RWPE2 (cell line): ENCODE data around the gene KCND1.

Experiments
- ATAC-seq: fragments of 200-7000 bp; cut with Tn5 transposase; 3 replicates; pipeline ENCODE4 v1.9.1; 2021; ENCODE audit warnings: low read depth
- DNase-seq: peaks from one replicate; pipeline ENCODE4 v3.0.0-alpha.2; 2020; ENCODE audit warnings: low spot score
- H3K27ac ChIP-seq: fragments of 450-650 bp; 2 replicates; pipeline ENCODE4 v1.5.1; 2017; ENCODE audit warnings: mild to moderate bottlenecking; ENCODE audit not compliant: poor library complexity, severe bottlenecking
- H3K27me3 ChIP-seq: fragments of 250-450 bp; sonication (Bioruptor Pico); 2 replicates; pipeline ENCODE4 v1.5.1; 2021; ENCODE audit warnings: mild to moderate bottlenecking, moderate library complexity; ENCODE audit not compliant: insufficient read depth, poor library complexity, severe bottlenecking
- H3K36me3 ChIP-seq: fragments of 250-450 bp; sonication (Bioruptor Pico); 2 replicates; pipeline ENCODE4 v1.5.1; 2020; ENCODE audit warnings: low read depth, mild to moderate bottlenecking, moderate library complexity
- H3K4me1 ChIP-seq: fragments of 250-450 bp; sonication (Bioruptor Pico); 2 replicates; pipeline ENCODE4 v1.5.1; 2021; ENCODE audit warnings: mild to moderate bottlenecking, moderate library complexity; ENCODE audit not compliant: insufficient read depth, poor library complexity, severe bottlenecking
- H3K4me3 ChIP-seq: fragments of 250-450 bp; sonication (Bioruptor Pico); 2 replicates; pipeline ENCODE4 v1.5.1; 2021; ENCODE audit warnings: mild to moderate bottlenecking, moderate library complexity; ENCODE audit not compliant: severe bottlenecking
- H3K9me3 ChIP-seq: fragments of 250-450 bp; sonication (Bioruptor Pico); 2 replicates; pipeline ENCODE4 v1.5.1; 2021; ENCODE audit warnings: mild to moderate bottlenecking, moderate library complexity; ENCODE audit not compliant: severe bottlenecking
- CTCF ChIP-seq: fragments of 450-650 bp; IDR thresholded peaks from one replicate; pipeline ENCODE4 v1.5.1; 2017; ENCODE audit warnings: mild to moderate bottlenecking, moderate library complexity; ENCODE audit not compliant: poor library complexity, severe bottlenecking

Gene KCND1

DNA sequence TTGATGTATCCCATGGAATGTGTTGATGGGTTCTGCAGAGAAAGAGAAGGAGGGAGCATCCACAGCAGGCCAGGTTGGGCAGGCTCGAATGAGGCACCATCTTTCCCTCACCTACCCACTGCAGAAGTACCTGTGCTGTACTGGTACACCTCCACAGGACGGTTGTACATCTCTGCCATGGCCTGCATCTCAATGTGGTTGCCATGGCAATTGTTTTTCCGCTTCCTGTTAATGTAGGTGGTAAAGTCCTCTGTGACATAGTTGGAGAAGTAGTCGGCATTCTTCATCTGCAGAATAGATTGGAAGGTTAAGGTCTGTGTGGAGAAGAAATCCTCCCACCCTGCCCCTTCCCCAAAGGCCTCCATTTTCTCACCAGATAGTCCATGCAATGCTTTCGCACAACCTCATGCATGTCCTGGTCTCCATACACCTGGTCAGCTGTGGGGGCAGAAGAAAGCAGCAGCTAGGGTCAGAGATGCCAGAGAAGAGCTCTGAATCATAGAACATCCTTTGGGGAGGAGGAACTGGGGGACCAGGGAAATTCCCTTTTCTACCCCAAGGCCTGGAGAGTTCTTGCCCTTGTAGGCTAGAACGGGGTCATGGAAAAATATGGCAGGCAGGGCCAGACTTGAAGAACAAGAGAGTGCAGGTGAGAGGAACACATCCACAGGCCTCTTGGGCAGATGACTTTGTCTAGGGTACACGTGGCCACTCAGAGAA lies 36.9 kb downstream of the KCND1 start:
- ATAC-seq = no peak
- H3K36me3 ChIP-seq = peaks cover 7% of the 10 kb centered on the region; the same call in 1 of the 2 replicates
- no peak overlapping the region for H3K27ac ChIP-seq
- DNase-seq = no peak
- H3K4me3 ChIP-seq = no peak overlapping the region
- H3K9me3 ChIP-seq = no peaks in the 10 kb centered on the region
- no peaks in the 10 kb centered on the region for H3K27me3 ChIP-seq
- no peak for TF ChIP-seq CTCF
- no peaks in the 10 kb centered on the region for H3K4me1 ChIP-seq

GRCh38 chrX:48933757-48934156 lies 37.9 kb downstream of the KCND1 start:
- Histone ChIP-seq H3K27me3 (no peaks in the 10 kb centered on the region), H3K36me3 (peaks cover 7% of the 10 kb centered on the region; the same call in 1 of the 2 replicates), H3K4me3 (no peak overlapping the region), H3K4me1 (no peaks in the 10 kb centered on the region), H3K27ac (no peak overlapping the region), H3K9me3 (no peaks in the 10 kb centered on the region)
- no peak for DNase-seq
- no peak for ATAC-seq
- no peak for TF ChIP-seq CTCF

DNA sequence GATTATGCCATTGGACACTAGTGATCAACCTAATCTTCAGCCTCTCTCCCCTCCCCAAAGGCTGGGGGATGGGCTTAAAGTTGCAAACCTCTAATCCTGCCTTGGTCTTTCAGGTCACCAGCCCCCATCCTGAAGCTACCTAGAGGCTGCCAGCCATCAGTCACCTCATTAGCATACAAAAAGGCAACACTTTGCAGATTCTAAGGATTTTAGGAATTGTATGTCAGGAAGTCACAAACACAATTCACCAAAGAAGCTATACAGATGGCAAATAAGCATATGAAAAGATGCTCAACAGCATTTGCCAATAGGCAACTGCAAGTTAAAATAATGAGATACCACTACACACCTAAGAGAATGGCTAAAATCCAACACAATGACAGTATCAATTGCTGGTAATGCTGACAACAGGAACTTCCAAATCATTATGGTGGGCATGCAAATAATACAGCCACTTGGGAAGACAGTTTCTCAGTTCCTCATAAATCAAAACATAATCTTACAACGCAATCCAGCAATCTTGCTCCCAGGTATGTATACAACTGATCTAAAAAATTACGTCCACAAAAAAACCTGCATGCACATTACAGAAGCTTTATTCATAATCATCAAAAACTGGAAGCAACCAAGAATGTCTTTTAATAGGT lies 43.8 kb downstream of the KCND1 start:
- TF ChIP-seq CTCF = no peak
- Histone ChIP-seq H3K9me3 (no peaks in the 10 kb centered on the region), H3K4me3 (no peak overlapping the region), H3K27ac (no peak overlapping the region), H3K27me3 (no peaks in the 10 kb centered on the region), H3K4me1 (no peaks in the 10 kb centered on the region), H3K36me3 (peaks cover 4% of the 10 kb centered on the region; the same call in 1 of the 2 replicates)
- DNase-seq = no peak
- no peak for ATAC-seq

GRCh38 chrX:48927123-48927522 lies 44.5 kb downstream of the KCND1 start:
- H3K27me3 ChIP-seq = no peaks in the 10 kb centered on the region
- peaks cover 3% of the 10 kb centered on the region; the same call in 1 of the 2 replicates for H3K36me3 ChIP-seq
- no peak for TF ChIP-seq CTCF
- DNase-seq = no peak
- H3K9me3 ChIP-seq = no peaks in the 10 kb centered on the region
- ATAC-seq = no peak
- no peak overlapping the region for H3K4me3 ChIP-seq
- no peak overlapping the region for H3K27ac ChIP-seq
- no peaks in the 10 kb centered on the region for H3K4me1 ChIP-seq

DNA sequence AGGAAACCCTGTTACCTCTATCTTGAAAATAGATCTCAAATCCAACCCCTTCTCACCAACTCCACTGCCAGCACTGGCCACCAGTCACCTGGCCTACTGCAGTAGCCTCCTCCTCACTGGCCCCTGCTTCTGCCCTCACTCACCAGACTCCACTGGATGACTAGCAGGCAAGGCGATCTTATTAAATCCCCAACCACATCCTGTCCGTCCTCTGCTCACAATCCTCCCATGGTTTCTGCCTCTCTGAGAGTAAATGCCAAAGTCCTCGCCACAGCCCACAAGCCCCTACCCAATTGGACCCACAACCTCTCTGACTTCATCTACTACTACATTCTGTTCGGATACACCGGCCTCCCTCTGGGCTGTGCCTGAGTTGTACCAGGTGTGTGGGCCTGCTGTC lies 47.4 kb downstream of the KCND1 start:
- Histone ChIP-seq H3K27me3 (no peaks in the 10 kb centered on the region), H3K9me3 (no peaks in the 10 kb centered on the region), H3K4me1 (no peaks in the 10 kb centered on the region), H3K36me3 (no peaks in the 10 kb centered on the region; the same call in 1 of the 2 replicates), H3K4me3 (no peak overlapping the region), H3K27ac (no peak overlapping the region)
- ATAC-seq (no peak), DNase-seq (no peak)
- no peak for TF ChIP-seq CTCF
